ENCODE measurements around the gene PPP2R2C.

Gene PPP2R2C

GRCh38 chr4:6469898-6470501 lies 2.4 kb downstream of the PPP2R2C start:
- no peak for DNase-seq (ENCODE audit: low spot score)

- no peak for DNase-seq (ENCODE audit: low spot score)
Observed at GRCh38 chr4:6469144-6469543, 3.3 kb downstream of the PPP2R2C start.

- DNase-seq (ENCODE audit: low spot score) = no peak
Observed at GRCh38 chr4:6468376-6468775, 4.0 kb downstream of the PPP2R2C start.

- no peak for DNase-seq (ENCODE audit: low spot score)
Observed at GRCh38 chr4:6467600-6467999, 4.8 kb downstream of the PPP2R2C start.

GRCh38 chr4:6466756-6467381 lies 5.5 kb downstream of the PPP2R2C start:
- no peak for DNase-seq (ENCODE audit: low spot score)

GRCh38 chr4:6465955-6466354 lies 6.5 kb downstream of the PPP2R2C start:
- DNase-seq (ENCODE audit: low spot score) = no peak

GRCh38 chr4:6464842-6465588 lies 7.4 kb downstream of the PPP2R2C start:
- DNase-seq (ENCODE audit: low spot score) = no peak

- DNase-seq (ENCODE audit: low spot score) = no peak
Observed at GRCh38 chr4:6463311-6464289, 8.8 kb downstream of the PPP2R2C start.

GRCh38 chr4:6461301-6462165 lies 10.9 kb downstream of the PPP2R2C start:
- no peak for DNase-seq (ENCODE audit: low spot score)

- no peak for DNase-seq (ENCODE audit: low spot score)
Observed at GRCh38 chr4:6460876-6461275, 11.5 kb downstream of the PPP2R2C start.

- DNase-seq (ENCODE audit: low spot score) = no peak
Observed at GRCh38 chr4:6458528-6458927, 13.9 kb downstream of the PPP2R2C start.

GRCh38 chr4:6456450-6456849 lies 16.0 kb downstream of the PPP2R2C start:
- DNase-seq (ENCODE audit: low spot score) = no peak

- no peak for DNase-seq (ENCODE audit: low spot score)
Observed at GRCh38 chr4:6454112-6454910, 18.1 kb downstream of the PPP2R2C start.

- DNase-seq (ENCODE audit: low spot score) = no peak
Observed at GRCh38 chr4:6453688-6453990, 18.8 kb downstream of the PPP2R2C start.

GRCh38 chr4:6452897-6453687 lies 19.3 kb downstream of the PPP2R2C start:
- no peak for DNase-seq (ENCODE audit: low spot score)

GRCh38 chr4:6452116-6452896 lies 20.1 kb downstream of the PPP2R2C start:
- no peak for DNase-seq (ENCODE audit: low spot score)

GRCh38 chr4:6451309-6451708 lies 21.1 kb downstream of the PPP2R2C start:
- no peak for DNase-seq (ENCODE audit: low spot score)

GRCh38 chr4:6450709-6451108 lies 21.7 kb downstream of the PPP2R2C start:
- DNase-seq (ENCODE audit: low spot score) = no peak

Data from CD4-positive, alpha-beta T cell treated with Interleukin-15 for 4 hours (primary cell).